GM21423 (cell line): ENCODE measurements around the gene KIAA1671.

Source experiments
- ATAC-seq: cut with Tn5 transposase; IDR thresholded peaks from one replicate; pipeline ENCODE4 v1.9.1; 2021; ENCODE audit warnings: mild to moderate bottlenecking, moderate library complexity; ENCODE audit not compliant: unreplicated experiment

KIAA1671 gene

DNA sequence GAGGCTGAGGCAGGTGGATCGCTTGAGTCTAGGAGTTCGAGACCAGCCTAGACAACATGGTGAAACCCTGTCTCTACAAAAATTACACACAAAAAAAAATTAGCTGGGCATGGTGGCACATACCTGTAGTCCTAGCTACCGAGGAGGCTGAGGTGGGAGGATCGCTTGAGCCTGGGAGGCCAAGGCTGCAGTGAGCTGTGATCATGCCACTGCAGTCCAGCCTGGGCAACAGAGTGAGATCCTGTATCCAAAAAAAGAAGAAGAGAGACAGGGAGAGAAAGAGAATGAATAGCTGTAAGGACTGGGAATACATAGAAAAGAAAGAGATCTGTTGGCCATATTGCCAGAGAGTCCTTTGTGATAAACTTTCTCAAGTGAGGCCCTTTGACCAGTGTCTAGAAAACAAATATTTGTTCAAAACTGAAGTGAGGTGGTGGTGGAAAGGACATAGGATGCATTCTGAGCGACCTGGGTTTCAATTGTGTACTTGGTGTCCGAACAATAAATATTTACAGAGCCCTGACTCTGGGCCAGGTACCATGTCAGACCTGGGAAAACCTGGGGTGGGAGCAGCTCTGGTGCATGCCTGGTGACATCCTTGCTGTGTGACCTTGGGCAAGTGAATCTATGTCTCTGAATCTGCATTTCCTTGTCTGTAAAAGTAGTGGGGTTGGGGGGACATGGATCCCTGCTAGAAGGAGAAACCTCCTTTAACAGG is 157.5 kb downstream of the KIAA1671 start:
- ATAC-seq, result no peak

DNA sequence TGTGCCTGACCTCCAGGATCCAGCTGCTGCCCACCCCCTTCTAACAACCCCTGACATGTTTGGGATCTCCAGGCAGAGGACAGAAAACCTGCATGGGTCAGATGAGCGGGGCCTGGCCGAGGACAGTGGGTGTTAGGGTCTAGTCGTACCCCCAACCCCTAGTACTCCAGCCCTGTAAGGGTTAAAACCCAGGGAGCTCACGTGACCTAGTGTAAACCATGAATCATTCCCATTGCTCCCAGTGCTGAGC is 158.0 kb downstream of the KIAA1671 start:
- no peak for ATAC-seq

DNA sequence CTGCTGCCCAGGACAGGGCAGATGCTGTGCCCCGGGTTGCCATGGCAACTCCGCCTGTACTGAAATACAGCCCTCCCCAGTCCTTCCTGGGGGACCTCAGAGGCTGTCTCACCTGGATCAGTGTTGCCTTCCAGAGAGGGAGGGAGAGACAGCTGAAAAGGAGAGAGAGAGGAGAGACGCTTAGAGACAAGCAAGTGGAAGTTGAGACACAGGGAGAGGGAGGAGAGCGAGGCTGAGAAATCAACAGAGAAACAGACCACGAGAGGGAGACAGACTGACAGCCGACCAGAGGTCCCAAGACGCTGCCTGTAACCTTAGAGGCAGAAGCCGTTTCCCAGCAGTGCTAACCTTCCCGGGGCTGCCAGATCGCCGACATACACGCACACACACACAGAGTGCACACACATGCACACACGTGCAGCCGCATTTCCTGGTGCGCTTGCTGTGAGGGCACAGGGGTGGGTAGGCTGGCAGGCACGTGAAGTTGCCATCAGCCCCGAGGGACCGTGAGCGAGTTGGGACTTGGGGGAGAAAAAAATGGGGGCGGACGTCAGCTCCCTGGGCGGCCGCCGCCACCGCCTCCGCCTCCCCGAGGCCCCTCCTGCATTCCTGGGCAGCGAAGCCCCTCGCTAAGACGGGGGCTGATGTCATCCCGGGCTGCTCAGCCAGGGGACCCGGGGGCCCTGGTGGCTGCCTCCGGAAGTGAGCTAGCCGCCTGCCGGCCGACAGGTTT is 158.5 kb downstream of the KIAA1671 start:
- peak; percentile 73 for ATAC-seq

DNA sequence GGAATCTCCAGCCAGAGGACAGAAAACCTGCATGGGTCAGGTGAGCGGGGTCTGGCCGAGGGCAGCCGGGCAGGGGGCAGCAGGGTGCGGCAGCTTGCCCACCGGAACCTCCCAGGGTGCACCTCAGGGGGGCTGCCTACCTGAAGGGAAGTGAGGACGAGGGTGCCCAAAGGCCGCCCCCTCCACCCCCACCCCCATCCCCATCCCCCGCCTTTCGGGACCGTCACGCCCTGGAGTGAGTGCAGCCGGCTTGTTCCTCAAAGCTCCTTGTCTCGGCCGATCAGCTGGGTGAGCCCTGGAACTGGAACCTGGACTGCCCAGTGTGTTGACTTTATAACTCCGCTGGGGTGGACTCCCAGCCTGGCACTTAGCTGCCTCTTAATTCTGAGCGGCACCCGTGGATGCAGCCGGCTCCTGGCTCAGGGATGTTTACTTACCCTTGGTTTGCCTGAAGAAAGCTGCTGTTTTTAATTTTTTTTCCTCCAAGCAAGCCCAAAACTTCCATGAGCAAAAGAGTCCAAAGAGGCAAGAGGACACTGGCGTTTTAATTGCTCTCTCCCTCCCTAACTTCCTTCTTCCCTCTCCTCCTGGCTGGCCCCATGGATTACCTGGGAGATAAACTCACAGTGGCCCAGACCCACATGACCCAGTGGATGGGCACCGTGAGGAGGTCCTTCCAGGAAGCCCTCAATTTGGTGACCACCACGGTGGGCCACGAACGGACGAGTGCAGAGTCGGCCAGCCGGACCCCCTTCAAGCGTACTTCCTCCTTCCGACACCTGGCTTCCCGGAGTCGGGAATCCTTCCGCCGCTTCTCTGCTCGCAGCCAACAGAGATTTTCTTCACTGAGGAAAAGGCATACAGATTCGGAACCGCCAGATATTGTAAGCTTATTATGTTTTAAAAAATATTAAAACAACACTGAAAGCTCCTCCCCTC is 159.3 kb downstream of the KIAA1671 start:
- ATAC-seq, result no peak

DNA sequence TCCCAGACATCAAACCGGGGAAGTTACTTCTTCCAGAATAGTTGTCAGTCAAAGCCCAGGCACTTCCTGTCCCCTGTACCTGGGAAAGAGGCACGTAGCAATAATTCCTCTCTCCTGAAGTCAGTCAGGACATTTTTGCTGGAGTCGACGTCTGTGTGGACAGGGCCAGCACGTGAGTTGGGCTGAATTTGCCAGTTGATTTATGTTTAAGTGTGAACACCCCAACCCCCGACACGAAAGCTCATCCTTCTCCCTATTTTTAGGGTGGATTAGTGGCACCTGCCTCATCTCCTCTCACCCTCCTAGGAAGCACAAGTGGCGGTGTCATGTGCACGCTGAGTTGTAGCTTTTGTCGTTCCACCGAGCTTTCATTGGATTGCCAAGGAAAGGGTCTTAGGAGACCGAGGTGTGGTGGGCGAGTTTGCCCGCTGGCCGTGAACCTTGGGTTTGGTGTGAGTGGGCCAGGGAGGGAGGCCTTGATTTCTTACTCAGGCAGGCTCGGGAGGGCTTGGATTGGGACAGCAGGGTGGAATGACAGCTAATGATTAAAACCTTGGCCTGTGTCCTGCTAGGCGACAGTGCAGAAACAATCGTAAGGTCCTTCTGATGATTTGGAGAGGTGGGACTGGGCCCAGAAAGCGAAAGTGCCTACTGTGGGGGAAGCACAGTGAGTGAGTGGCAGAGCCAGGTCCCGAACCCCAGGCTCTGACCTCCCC is 160.2 kb downstream of the KIAA1671 start:
- no peak for ATAC-seq

DNA sequence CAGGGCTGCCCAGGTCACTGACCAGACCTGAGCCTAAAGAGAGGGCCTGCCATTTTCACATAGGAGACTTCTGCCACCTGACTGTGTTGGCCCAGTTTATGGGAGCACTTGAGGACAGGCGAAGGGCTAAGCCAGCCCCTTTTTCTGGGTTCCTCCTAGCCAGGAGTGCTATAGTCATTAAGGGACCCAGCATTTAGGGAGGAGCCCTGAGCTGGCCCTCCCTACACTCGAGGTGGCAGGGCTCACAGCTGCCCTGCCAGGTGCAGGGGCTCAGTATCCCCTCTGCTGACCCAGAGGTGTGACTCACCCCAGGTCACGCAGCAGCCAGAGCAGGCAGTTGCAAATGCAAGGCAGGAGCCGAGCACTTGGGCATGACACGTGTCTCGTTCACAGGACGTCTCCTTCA is 160.8 kb downstream of the KIAA1671 start:
- ATAC-seq, result no peak

DNA sequence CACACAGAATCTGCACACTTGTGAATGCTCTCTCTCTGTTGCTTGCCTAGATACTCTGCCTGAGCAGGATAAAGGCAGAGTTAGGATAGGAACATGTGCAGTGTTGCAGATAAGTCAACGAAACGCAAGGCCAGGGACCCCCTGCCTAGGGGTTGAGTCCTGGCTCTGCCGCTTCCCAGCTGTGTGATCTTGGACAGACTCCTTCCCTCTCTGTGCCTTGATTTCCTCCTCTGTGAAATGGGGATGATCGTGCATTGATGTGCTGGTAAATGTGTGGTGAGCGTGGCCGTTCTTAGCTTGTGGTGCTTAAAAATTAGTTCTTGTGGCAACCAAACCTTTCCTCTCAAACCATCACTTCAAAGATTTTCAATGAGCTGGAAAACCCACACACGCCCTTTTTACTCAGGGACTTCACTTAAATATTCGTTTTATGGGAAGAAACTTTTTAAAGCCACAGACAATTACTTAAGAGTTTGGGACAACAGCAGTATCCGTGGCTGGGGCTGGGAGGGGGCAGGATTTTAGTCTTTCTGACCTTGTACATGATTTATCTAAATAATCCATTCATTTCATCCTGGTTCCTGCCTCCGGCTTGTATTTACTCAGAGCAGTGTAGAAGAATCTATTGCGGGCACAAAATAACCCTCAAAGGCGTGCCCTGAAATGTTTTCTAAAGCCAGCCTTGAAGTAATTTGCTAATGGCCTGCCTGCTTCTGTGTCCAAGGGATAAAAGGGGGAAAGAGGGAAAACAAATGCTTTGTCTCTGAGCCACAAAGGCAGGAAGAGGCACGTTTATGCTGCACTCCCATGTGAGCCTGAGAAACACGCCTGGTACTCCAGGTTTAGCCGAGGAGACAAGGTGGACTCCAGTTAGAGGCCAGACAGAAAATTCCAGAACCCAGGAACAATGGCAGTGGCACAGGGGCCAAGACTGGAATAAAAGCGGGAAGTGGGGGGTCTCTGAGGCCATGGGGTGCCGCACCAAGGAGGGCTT is 162.2 kb downstream of the KIAA1671 start:
- no peak for ATAC-seq

DNA sequence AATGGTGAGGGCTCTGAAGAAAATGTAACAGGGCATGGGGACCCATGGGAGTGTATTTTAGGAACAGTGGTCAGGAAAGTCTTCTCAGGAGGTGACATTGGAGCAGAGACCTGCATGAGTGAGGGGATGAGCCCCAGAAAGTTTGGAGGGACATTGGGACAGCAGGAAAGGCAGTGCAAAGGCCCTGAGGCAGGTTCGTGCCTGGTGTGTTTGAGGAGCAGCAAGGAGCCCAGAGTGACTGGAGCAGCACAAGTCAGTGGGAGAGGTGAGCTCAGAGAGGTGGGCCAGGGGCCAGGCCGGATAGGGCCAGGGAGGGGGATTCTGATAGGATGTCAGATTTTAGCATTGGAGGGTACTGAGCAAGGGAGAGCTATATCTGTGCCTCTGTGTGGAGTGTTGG is 167.1 kb downstream of the KIAA1671 start:
- ATAC-seq, result no peak

DNA sequence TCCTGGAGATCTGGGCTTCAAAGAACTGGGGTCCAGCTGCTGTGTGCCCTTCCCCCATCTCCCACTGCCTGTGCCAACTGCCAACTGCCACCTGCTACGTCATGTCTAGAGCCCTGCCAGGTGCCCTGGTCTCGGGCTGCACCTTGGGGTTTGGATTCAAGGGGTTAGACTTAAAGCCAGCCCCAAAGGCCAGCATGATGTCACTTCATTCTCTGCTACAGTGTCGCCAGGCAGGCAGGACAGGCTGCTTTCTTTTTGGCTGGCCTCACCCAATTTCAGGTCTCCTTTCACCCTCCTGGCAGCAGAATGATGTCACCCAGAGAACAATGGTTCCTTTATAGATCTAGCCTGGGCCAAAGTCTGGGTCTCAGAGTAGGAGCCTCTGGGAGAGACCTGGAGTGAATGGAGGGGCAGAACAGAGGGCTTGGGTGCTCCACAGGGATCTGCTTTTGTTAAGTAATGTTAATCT is 167.6 kb downstream of the KIAA1671 start:
- ATAC-seq, result no peak

DNA sequence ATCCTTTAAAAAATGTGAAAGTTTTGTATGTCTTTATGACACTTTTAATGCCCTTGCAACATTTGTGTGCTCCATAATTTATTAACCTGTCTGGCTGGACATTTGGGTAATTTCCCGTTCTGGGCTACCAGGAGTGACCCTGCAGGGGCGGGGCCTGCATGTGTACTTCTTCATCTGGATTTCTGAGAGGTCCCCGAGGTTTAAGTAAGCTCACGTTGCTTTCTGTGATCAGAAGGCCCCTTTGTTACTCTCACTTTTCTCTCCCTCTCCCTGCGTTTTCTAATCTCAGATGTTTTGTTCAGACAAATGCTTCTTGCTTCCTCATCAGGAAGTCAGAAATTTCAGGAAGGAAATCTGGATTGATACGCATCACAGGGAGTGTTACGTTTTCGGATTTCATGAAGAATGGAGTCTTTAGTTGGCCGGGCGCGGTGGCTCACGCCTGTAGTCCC is 168.3 kb downstream of the KIAA1671 start:
- no peak for ATAC-seq

DNA sequence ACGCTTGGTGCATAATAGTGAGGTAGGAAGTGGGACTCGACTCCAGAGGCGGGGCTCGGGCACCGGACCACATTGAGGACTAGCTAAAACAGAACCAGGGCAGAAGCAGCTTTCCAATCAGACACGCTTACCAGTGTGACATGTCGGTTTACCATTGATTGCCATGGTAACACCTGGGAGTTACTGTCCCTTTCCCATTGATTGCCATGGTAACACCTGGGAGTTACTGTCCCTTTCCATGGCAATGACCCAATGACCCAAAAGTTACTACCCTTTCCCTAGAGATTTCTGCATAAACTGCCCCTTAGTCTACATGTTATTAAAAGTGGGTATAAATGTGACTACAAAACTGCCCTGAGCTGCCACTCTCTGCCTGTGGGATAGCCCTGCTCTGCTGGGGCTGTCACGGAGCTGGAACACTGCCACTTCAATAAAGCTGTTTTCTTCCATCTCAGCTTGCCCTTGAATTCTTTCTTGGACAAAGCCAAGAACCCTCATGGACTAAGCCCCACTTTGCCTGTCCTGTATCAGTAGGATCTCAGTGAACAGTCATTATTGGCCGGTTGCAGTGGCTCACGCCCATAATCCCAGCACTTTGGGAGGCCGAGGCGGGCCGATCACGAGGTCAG is 169.7 kb downstream of the KIAA1671 start:
- no peak for ATAC-seq

DNA sequence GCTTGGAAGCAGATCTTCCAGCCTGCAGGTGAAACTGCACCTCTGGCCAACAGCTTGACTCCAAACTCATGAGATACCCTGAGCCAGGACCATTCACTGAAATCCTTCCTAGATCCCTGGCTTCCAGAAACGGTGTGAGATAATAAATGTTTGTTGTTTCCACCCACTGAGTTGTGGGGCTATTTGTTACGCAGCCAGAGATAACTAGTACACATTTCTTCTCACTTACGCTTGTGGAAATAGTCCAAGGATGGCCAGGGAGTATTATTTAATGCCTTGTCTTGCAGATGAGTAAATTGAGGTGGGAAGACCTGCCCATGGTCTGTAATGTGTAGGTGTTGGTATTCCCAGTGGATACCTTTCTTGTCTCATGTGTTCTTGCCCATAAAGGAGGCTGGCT is 171.2 kb downstream of the KIAA1671 start:
- ATAC-seq, result no peak

DNA sequence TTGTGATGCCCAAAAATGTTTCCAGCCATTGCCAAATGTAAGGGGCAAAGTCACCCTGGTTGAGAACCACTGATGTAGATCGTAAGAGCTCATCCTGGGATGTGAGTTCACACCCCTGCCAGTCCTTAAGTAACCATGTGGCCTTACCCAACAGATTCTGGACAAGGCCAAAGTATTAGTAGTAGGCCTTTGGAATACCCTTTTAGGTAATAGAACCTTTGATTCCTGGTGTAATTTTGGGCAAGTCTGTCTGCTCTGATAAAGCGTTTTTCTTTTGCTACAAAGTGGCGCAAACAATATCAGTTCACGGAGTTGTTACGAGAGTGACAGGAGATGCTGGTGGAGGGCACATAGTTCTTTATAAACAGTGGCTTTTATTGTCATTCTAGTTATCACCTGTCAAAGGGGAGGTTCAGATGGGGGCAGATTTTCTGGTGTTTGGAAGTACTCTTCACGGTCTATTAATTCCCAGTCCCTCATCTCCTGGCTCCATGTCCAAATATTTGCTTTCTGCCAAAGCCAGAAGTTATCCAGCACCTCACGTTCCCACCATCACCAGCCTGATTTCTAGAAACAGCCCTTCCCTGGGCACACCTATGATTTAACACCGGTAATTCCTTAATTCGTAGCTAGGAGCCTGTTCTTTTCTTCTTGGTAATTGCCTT is 173.3 kb downstream of the KIAA1671 start:
- ATAC-seq, result no peak

DNA sequence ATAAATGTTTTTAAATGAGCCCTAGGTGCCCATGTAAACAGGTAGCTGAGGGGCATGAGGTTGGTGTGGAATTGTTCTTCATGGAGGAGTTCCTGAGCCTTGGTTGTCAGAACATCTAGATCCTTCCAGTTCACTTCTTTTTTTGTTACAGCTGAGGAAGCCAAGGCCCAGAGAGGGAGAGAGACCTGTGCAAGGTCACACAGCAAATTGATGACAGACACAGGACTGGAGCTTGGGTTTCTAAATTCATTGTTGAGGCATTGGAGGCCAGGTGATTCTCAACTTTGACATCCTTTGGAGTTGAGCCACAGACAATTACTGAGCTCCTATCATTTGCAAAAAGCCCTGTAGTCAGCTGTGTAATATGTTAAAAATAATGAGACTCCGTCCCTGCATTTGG is 174.0 kb downstream of the KIAA1671 start:
- ATAC-seq, result no peak

DNA sequence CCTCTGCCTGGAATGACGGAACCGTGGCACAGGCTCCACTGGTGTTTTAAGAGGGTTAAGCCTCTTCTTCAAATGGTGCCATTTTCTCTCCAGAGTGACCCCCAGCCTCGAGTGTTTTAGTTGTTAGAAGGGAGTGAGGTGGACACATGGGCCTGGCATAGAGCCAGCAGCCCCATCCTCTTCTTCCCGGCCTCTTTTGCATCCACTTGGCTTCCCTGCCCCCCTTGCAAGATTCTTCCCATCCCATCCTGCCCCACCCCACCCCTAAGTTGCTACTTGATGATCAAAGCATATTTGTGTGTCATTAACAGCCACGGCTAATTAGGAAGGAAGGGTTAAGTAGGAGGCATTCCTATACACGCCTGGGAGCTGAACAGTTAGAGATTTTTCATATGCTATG is 174.8 kb downstream of the KIAA1671 start:
- no peak for ATAC-seq

DNA sequence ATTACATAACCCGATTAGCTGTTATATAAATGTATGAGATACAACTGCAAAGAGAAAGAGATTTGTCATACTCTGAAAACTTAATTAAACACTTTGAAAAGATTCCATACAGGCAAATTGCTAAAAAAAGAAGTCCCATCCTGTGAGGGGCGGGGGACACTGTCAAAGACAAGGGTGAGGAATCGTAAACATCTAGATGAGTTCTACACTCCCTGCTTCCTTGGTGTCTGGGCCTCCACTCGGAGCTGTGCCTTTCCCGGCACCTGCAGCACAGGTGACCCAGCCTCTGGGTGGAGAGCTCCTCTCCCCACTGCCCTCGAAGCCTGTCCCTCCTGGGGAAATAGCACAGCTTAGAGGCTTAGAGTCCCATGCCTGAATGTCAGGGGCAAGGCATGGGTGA is 177.9 kb downstream of the KIAA1671 start:
- ATAC-seq, result no peak

DNA sequence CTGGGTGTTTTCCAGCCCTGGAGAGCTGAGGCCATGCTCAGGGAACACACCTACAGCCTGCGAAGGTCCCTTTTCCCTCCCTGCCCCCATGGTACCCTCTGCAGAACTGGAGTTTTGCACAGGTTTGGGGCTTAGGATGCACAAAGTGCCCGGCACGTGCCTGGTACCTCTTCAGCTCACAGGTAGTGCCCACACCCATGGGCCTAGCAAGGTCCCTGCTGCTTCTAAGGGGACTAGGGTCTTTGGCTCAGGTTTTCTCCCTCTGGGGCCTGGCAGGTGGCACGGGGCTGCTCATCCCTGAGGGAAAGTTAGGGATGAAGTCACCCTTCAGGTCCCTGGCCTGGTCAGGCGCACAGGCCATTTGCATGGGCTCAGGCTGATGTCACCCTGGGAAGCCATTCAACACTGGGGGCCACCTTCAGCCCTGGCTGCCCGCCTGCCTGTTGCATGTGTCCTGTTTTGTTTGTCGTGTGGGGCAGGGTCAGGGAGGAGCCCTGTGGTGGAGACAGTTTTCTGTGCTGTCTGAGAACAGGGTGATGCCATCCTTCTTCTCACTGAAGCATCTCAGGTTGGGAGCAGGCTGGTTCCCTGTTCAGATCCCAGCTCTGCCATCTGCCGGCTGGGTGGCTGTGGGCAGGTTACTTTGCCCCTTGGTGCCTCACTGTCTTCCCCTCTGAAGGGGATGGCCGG is 178.8 kb downstream of the KIAA1671 start:
- ATAC-seq, result no peak

DNA sequence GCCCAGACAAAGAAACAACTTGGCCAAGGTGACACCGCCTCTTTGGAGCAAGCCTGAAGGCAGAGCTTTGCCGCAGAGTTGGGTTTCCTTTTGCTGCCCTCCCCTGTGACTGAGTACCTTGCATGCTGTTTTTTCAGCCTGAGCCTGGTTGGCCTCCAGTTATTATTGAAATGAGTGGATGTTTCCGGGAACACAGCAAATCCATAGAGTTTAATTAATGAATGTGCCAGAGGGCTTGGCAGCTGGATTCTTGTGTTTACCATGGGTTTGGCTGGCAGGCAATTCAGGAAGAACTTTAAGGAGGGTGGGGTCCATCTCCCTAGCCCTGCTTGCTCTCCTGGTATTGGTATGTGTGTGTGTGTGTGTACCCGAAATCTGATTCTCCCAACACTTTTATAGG is 181.5 kb downstream of the KIAA1671 start:
- no peak for ATAC-seq
